H1 (cell line): ENCODE measurements around the gene GALNT17. TPM values are rescaled to one million over a fixed set of nuclear protein-coding genes. Genes with fewer than 3 reads are reported as not detected.

Experiments
- CTCF ChIA-PET: fragments of 300-600 bp; sonication (Branson Sonifier 250); formaldehyde crosslinking; loops from one replicate; lab custom pipeline; 2021; ENCODE audit not compliant: partially characterized antibody; lab: Charles Lee
- POLR2A ChIA-PET: fragments of 300-600 bp; sonication (Branson Sonifier 250); formaldehyde crosslinking; loops from one replicate; lab custom pipeline; 2021; ENCODE audit warnings: inconsistent platforms; ENCODE audit not compliant: partially characterized antibody; lab: Charles Lee
- DNase-seq, 2 experiments: peaks; one replicate each; pipeline versions ENCODE4 v3.0.0 to v3.0.0-alpha.2; 2010 to 2022; ENCODE audit warnings: low spot score in 2 of 2, low read depth in 1 of 2, mixed read lengths in 1 of 2
- FAIRE-seq: peaks from 2 replicates; lab custom pipeline; 2011; peaks lifted over from hg19 to GRCh38; lab: Jason Lieb, UNC
- H2AFZ ChIP-seq: 2 replicates; pipeline ENCODE4 v1.8.1; 2012; ENCODE audit warnings: low read length, inconsistent platforms
- H2AK5ac ChIP-seq: 2 replicates; pipeline ENCODE4 v1.6.1; 2013; ENCODE audit warnings: low read depth, low read length
- H2BK120ac ChIP-seq: replicated peaks from 2 replicates; pipeline ENCODE3; 2013; ENCODE audit warnings: low read depth, low read length, inconsistent platforms
- H2BK12ac ChIP-seq: 2 replicates; pipeline ENCODE4 v1.6.1; 2013; ENCODE audit warnings: low read depth, low read length
- H2BK15ac ChIP-seq: 2 replicates; pipeline ENCODE4 v1.6.1; 2013; ENCODE audit warnings: low read length
- H2BK20ac ChIP-seq: 2 replicates; pipeline ENCODE4 v1.6.1; 2013; ENCODE audit warnings: low read length
- H2BK5ac ChIP-seq: 2 replicates; pipeline ENCODE4 v1.6.1; 2013; ENCODE audit warnings: low read depth, low read length
- H3K14ac ChIP-seq: 2 replicates; pipeline ENCODE4 v1.6.1; 2013; ENCODE audit warnings: inconsistent platforms; ENCODE audit not compliant: insufficient read length
- H3K18ac ChIP-seq: 2 replicates; pipeline ENCODE4 v1.6.1; 2013; ENCODE audit warnings: low read length; ENCODE audit errors: extremely low read depth
- H3K23ac ChIP-seq: 2 replicates; pipeline ENCODE4 v1.6.1; 2013; ENCODE audit warnings: inconsistent platforms; ENCODE audit not compliant: insufficient read length
- H3K23me2 ChIP-seq: 2 replicates; pipeline ENCODE4 v1.6.1; 2013; ENCODE audit warnings: low read depth, low read length
- H3K27ac ChIP-seq: 2 replicates; pipeline ENCODE4 v1.6.1; 2011; ENCODE audit warnings: low read depth, low read length, inconsistent platforms
- H3K27me3 ChIP-seq, 4 experiments: replicated peaks in 1 of 4; 1 replicate in 1 of 4; 2 replicates in 3 of 4; pipeline versions ENCODE4 v1.6.1 to v1.8.1; 2011 to 2013; ENCODE audit warnings: low read length in 3 of 4, mild to moderate bottlenecking in 3 of 4, inconsistent platforms in 2 of 4, mixed read lengths in 2 of 4, moderate library complexity in 1 of 4; ENCODE audit not compliant: control insufficient read depth in 3 of 4, insufficient read depth in 3 of 4; ENCODE audit errors: extremely low read depth in 1 of 4
- H3K36me3 ChIP-seq, 4 experiments: 2 replicates each; pipeline versions ENCODE4 v1.6.1 to v1.8.1; 2011 to 2013; ENCODE audit warnings: mild to moderate bottlenecking in 4 of 4, low read length in 3 of 4, moderate library complexity in 2 of 4, control low read depth in 1 of 4, inconsistent platforms in 1 of 4; ENCODE audit not compliant: insufficient read depth in 4 of 4, control insufficient read depth in 2 of 4
- H3K4ac ChIP-seq: replicated peaks from 2 replicates; pipeline ENCODE3; 2013; ENCODE audit warnings: low read length, low read depth, mixed read lengths, inconsistent platforms; ENCODE audit not compliant: insufficient read length
- H3K4me1 ChIP-seq, 4 experiments: replicated peaks in 1 of 4; 1 replicate in 1 of 4; 2 replicates in 3 of 4; pipeline versions ENCODE4 v1.6.1 to v1.8.1; 2011 to 2013; ENCODE audit warnings: low read length in 3 of 4, inconsistent platforms in 2 of 4, mixed read lengths in 1 of 4; ENCODE audit not compliant: insufficient read depth in 4 of 4, control insufficient read depth in 3 of 4
- H3K4me2 ChIP-seq, 2 experiments: 2 replicates each; pipeline versions ENCODE4 v1.6.1 to v1.8.1; 2011 to 2013; ENCODE audit warnings: low read depth in 2 of 2, low read length in 2 of 2, control low read depth in 1 of 2, inconsistent platforms in 1 of 2, mild to moderate bottlenecking in 1 of 2; ENCODE audit not compliant: insufficient read depth in 1 of 2
- H3K4me3 ChIP-seq, 4 experiments: fragments of 200-600, 300-600 bp in 1 of 4; sonication (generic), shearing (Covaris generic), sonication (Bioruptor Twin) in 1 of 4; 2 replicates each; pipeline versions ENCODE4 v1.5.1 to v1.8.1; 2011 to 2016; ENCODE audit warnings: low read length in 4 of 4, low read depth in 3 of 4, control low read depth in 2 of 4, inconsistent platforms in 2 of 4, mild to moderate bottlenecking in 2 of 4, mixed read lengths in 1 of 4, moderate library complexity in 1 of 4; ENCODE audit not compliant: insufficient read depth in 2 of 4; ENCODE audit errors: extremely low read depth in 1 of 4
- H3K56ac ChIP-seq: replicated peaks from 2 replicates; pipeline ENCODE3; 2013; ENCODE audit warnings: low read depth, mild to moderate bottlenecking, mixed read lengths, low read length, inconsistent platforms; ENCODE audit not compliant: insufficient read length
- H3K79me1 ChIP-seq: 2 replicates; pipeline ENCODE4 v1.6.1; 2013; ENCODE audit warnings: low read depth, low read length, control low read depth
- H3K79me2 ChIP-seq, 2 experiments: 2 replicates each; pipeline versions ENCODE4 v1.6.1 to v1.8.1; 2012 to 2013; ENCODE audit warnings: low read length in 2 of 2, mild to moderate bottlenecking in 2 of 2, inconsistent platforms in 1 of 2; ENCODE audit not compliant: insufficient read depth in 2 of 2, control insufficient read depth in 1 of 2
- H3K9ac ChIP-seq, 4 experiments: replicated peaks in 1 of 4; 1 replicate in 1 of 4; 2 replicates in 3 of 4; pipeline versions ENCODE4 v1.6.1 to v1.8.1; 2011 to 2013; ENCODE audit warnings: low read depth in 3 of 4, low read length in 3 of 4, control low read depth in 2 of 4, mild to moderate bottlenecking in 2 of 4, moderate library complexity in 2 of 4, inconsistent platforms in 1 of 4; ENCODE audit errors: extremely low read depth in 1 of 4
- H3K9me3 ChIP-seq, 2 experiments: 2 replicates each; pipeline versions ENCODE4 v1.6.1 to v1.8.1; 2012 to 2013; ENCODE audit warnings: mild to moderate bottlenecking in 2 of 2, moderate library complexity in 2 of 2, control low read depth in 1 of 2, inconsistent platforms in 1 of 2, low read depth in 1 of 2, low read length in 1 of 2, mixed read lengths in 1 of 2; ENCODE audit not compliant: insufficient read depth in 2 of 2
- H4K20me1 ChIP-seq, 2 experiments: replicated peaks in 1 of 2; 2 replicates each; pipeline versions ENCODE3 to v1.8.1; 2011 to 2013; ENCODE audit warnings: inconsistent platforms in 2 of 2, low read length in 2 of 2, mild to moderate bottlenecking in 1 of 2; ENCODE audit not compliant: insufficient read depth in 2 of 2, control insufficient read depth in 1 of 2
- H4K5ac ChIP-seq: 2 replicates; pipeline ENCODE4 v1.6.1; 2013; ENCODE audit warnings: low read length, low read depth, mixed read lengths, inconsistent platforms; ENCODE audit not compliant: insufficient read length
- H4K8ac ChIP-seq: 2 replicates; pipeline ENCODE4 v1.8.0; 2013; ENCODE audit warnings: mild to moderate bottlenecking, moderate library complexity, low read length, inconsistent platforms; ENCODE audit not compliant: insufficient read depth; ENCODE audit errors: extremely low read depth
- H4K91ac ChIP-seq: replicated peaks from 2 replicates; pipeline ENCODE3; 2013; ENCODE audit warnings: low read length, mixed read lengths, inconsistent platforms; ENCODE audit not compliant: insufficient read length
- SP4 ChIP-seq: IDR thresholded peaks from 2 replicates; pipeline ENCODE4 v1.6.1; 2012; ENCODE audit warnings: low read length, inconsistent platforms
- WGBS, 2 experiments: shearing (Covaris generic) in 1 of 2; methylation state at CpG; one replicate each; pipeline versions ENCODE4 v1.1.6 to v1.1.7; 2013 to 2015; ENCODE audit warnings: low lambda C conversion rate in 2 of 2, mixed read lengths in 2 of 2, inconsistent platforms in 1 of 2, low coverage in 1 of 2, missing lambda C conversion rate in 1 of 2; ENCODE audit not compliant: insufficient replicate concordance in 2 of 2, insufficient coverage in 1 of 2, insufficient read length in 1 of 2; ENCODE audit errors: extremely low coverage in 1 of 2, missing lambda C conversion rate in 1 of 2; 5-methylcytosine and 5-hydroxymethylcytosine counted together
- polyA plus RNA-seq, 7 experiments: library from polyadenylated mRNA; depleted of rRNA in 3 of 7; stranded (reverse) in 5 of 7; unstranded in 2 of 7; fragments of >200 nt in 5 of 7; fragments of 200-250 nt in 2 of 7; gene quantifications; 1 replicate in 5 of 7; 2 replicates in 1 of 7; 4 replicates in 1 of 7; pipeline versions ENCODE4 v1.2.1 to v1.2.3, GENCODE V29; 2011 to 2013; ENCODE audit warnings: missing spikeins in 2 of 7, mixed read lengths in 2 of 7
- total RNA-seq: library from RNA; stranded (reverse); fragmentation: NEBNext Ultra II Directional; extraction: Animal tissue kit (Norgen Biotek cat#: 25700); gene quantifications from 2 replicates; pipeline ENCODE4 v1.2.1, GENCODE V29; 2021
- TF ChIP-seq, protein P1 (sequence below): IDR thresholded peaks from 2 replicates; pipeline ENCODE4 v1.6.1; 2011; ENCODE audit warnings: low read length, improper control_type of control experiment

GALNT17 gene
- total and polyA plus RNA-seq, 2 of the 8 experiments (the other 6 are each of a cell fraction or from before 2014, with no cell fraction given): 37.7 to 47.0 TPM

DNA sequence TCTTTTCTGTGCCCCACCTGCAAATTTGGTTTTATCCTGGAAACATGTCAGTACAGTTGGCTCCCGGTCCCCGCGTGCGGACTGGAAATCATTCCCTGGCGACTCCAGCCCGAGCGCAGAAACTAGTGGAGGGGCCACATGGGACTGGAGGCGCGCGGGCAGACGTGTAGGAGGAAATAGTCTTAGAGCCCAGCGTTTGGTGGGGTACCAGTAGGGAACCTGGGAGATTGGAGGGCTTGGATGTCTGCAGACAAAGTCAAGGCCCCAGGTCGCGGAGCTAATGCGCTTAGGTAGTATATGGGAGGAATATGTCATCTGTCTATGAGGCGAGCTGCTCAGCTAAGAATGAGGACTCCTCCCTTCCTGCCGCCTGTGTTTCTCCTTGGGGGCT is 1.3 kb downstream of the GALNT17 start:
- Histone ChIP-seq H2BK120ac (no peak overlapping the region), H3K27me3 (no peaks in the 10 kb centered on the region), H2BK5ac (no peak overlapping the region), H4K8ac (no peak overlapping the region), H4K20me1 (peaks cover 16 to 18% of the 10 kb centered on the region in 2 experiments), H2AFZ (no peak overlapping the region), H3K4me2 (peak overlapping the region; percentile 86 to 90), H3K4me1 (peaks cover 6 to 18% (median 11%) of the 10 kb centered on the region in 4 experiments; a peak in 6 of 7 replicates), H3K27ac (no peak overlapping the region), H3K9ac (peak overlapping the region in 3 of 4 experiments; percentile 34 to 74 (median 70); a peak in 5 of 7 replicates), H2AK5ac (no peak overlapping the region), H3K79me1 (peaks cover 19% of the 10 kb centered on the region), H2BK20ac (no peak overlapping the region), H3K23me2 (peaks cover 17% of the 10 kb centered on the region), H4K5ac (no peak overlapping the region), H3K4ac (no peak overlapping the region), H3K56ac (no peak overlapping the region), H3K9me3 (no peaks in the 10 kb centered on the region), H2BK12ac (no peak overlapping the region), H3K23ac (no peak overlapping the region), H3K14ac (no peak overlapping the region), H3K79me2 (peaks cover 34 to 65% of the 10 kb centered on the region in 2 experiments), H3K18ac (no peak overlapping the region), H4K91ac (no peak overlapping the region), H2BK15ac (no peak overlapping the region), H3K4me3 (peak overlapping the region; percentile 70 to 86 (median 80)), H3K36me3 (peaks cover 0 to 3% (median 0%) of the 10 kb centered on the region in 4 experiments; a peak in 1 of 8 replicates)
- ChIA-PET CTCF (interaction anchor here (0.9 to 1.4 kb wide), 4 partner anchors 13 to 276 kb away, joined by 3 to 4 read pairs (median 3); no protein-coding TSS in a partner anchor), POLR2A (interaction anchor here (0.9 to 1.8 kb wide), 5 partner anchors 10 to 239 kb away, joined by 3 to 5 read pairs (median 3); no protein-coding TSS in a partner anchor)
- FAIRE-seq (no peak), DNase-seq (no peak)
- WGBS, 2 experiments: 7% methylated on average over 17 of the region's 17 CpGs; no CpG with 5 or more reads in 1 of the 2 experiments
- TF ChIP-seq SP4: no peak
- TF ChIP-seq, protein P1, sequence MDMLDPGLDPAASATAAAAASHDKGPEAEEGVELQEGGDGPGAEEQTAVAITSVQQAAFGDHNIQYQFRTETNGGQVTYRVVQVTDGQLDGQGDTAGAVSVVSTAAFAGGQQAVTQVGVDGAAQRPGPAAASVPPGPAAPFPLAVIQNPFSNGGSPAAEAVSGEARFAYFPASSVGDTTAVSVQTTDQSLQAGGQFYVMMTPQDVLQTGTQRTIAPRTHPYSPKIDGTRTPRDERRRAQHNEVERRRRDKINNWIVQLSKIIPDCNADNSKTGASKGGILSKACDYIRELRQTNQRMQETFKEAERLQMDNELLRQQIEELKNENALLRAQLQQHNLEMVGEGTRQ: no peak
